HCT116 (cell line): ENCODE measurements around the gene IPO8. TPM values are rescaled to one million over a fixed set of nuclear protein-coding genes. Genes with fewer than 3 reads are reported as not detected.

Experiments used
- ATAC-seq: fragments of 200-7000 bp; cut with Tn5 transposase; 2 replicates; pipeline ENCODE4 v1.9.1; 2020; ENCODE audit warnings: mild to moderate bottlenecking, moderate library complexity
- BruUV-seq: library from RNA; stranded (reverse); fragments of 400-500 nt; replicated peaks from 2 replicates; lab custom pipeline; 2021; lab: Mats Ljungman, UMichigan
- CTCF ChIA-PET: fragments of 300-600 bp; sonication (Branson Sonifier 250); formaldehyde crosslinking; loops from one replicate; lab custom pipeline; 2021; ENCODE audit warnings: antibody characterized with exemption; lab: Charles Lee
- POLR2A ChIA-PET: fragments of 300-600, 350-600 bp; sonication (Branson Sonifier 250); formaldehyde crosslinking; loops from one replicate; lab custom pipeline; 2021; ENCODE audit warnings: antibody characterized with exemption; lab: Charles Lee
- RAD21 ChIA-PET, 2 experiments: fragments of 300-600 bp; sonication (Branson Sonifier 250); formaldehyde crosslinking; loops; one replicate each; lab custom pipeline; 2023; ENCODE audit warnings: low total read pairs in 2 of 2; ENCODE audit not compliant: uncharacterized antibody in 2 of 2, unreplicated experiment in 2 of 2, low non-redundant PET in 1 of 2; lab: Charles Lee
- DNase-seq: peaks from one replicate; pipeline ENCODE4 v3.0.0-alpha.2; 2010; ENCODE audit warnings: low read depth, low spot score
- H2AFZ ChIP-seq: fragments of 200-600 bp; shearing (Covaris generic), sonication (generic); 2 replicates; pipeline ENCODE4 v1.6.1; 2017; ENCODE audit warnings: low read depth, mixed run types, mixed read lengths, antibody characterized with exemption, low read length; ENCODE audit not compliant: poor library complexity, severe bottlenecking
- H3K27ac ChIP-seq: 2 replicates; pipeline ENCODE4 v1.5.1; 2012; ENCODE audit warnings: low read depth, low read length
- H3K27me3 ChIP-seq: fragments of 200-600 bp; sonication (generic); 2 replicates; pipeline ENCODE4 v1.6.1; 2016; ENCODE audit warnings: mixed run types, low read length, mixed read lengths; ENCODE audit not compliant: insufficient read depth
- H3K36me3 ChIP-seq, 2 experiments: fragments of 200-500 bp in 1 of 2; fragments of 200-600 bp in 1 of 2; sonication (Bioruptor generic) in 1 of 2; sonication (generic) in 1 of 2; 2 replicates each; pipeline versions ENCODE4 v1.5.1 to v1.6.1; 2014 to 2016; ENCODE audit warnings: low read length in 2 of 2, inconsistent platforms in 1 of 2, mixed read lengths in 1 of 2, mixed run types in 1 of 2; ENCODE audit not compliant: insufficient read depth in 2 of 2, control insufficient read depth in 1 of 2
- H3K4me1 ChIP-seq, 2 experiments: fragments of 200-600 bp in 1 of 2; sonication (generic) in 1 of 2; 2 replicates each; pipeline versions ENCODE4 v1.5.1 to v1.6.1; 2012 to 2017; ENCODE audit warnings: low read length in 2 of 2, inconsistent platforms in 1 of 2, mild to moderate bottlenecking in 1 of 2, mixed read lengths in 1 of 2, mixed run types in 1 of 2, moderate library complexity in 1 of 2; ENCODE audit not compliant: insufficient read depth in 2 of 2, control insufficient read depth in 1 of 2
- H3K4me2 ChIP-seq: fragments of 200-600 bp; sonication (generic); 2 replicates; pipeline ENCODE4 v1.6.1; 2017; ENCODE audit warnings: mixed run types, low read length, mixed read lengths
- H3K4me3 ChIP-seq, 2 experiments: fragments of 200-600 bp in 1 of 2; sonication (generic) in 1 of 2; replicated peaks in 1 of 2; 2 replicates each; pipeline ENCODE4 v1.5.1; 2011 to 2016; ENCODE audit warnings: low read length in 2 of 2, control low read depth in 1 of 2, low read depth in 1 of 2, mild to moderate bottlenecking in 1 of 2, mixed read lengths in 1 of 2, mixed run types in 1 of 2
- H3K79me2 ChIP-seq: fragments of 200-600 bp; sonication (generic); 2 replicates; pipeline ENCODE4 v1.6.1; 2017; ENCODE audit warnings: mild to moderate bottlenecking, mixed run types, low read length, moderate library complexity, mixed read lengths; ENCODE audit not compliant: insufficient read depth
- H3K9ac ChIP-seq: fragments of 200-600 bp; sonication (generic); 2 replicates; pipeline ENCODE4 v1.6.1; 2016; ENCODE audit warnings: low read length, mixed read lengths
- H3K9me2 ChIP-seq: fragments of 200-600 bp; sonication (generic), shearing (Covaris generic); 2 replicates; pipeline ENCODE4 v1.6.1; 2017; ENCODE audit warnings: mixed run types, mild to moderate bottlenecking, moderate library complexity; ENCODE audit not compliant: insufficient read depth
- H3K9me3 ChIP-seq, 2 experiments: fragments of 200-500 bp in 1 of 2; fragments of 200-600 bp in 1 of 2; sonication (Bioruptor generic) in 1 of 2; sonication (generic) in 1 of 2; 2 replicates each; pipeline ENCODE4 v1.6.1; 2014 to 2017; ENCODE audit warnings: low read length in 2 of 2, mixed read lengths in 2 of 2, inconsistent platforms in 1 of 2, low read depth in 1 of 2, mild to moderate bottlenecking in 1 of 2, mixed run types in 1 of 2, moderate library complexity in 1 of 2; ENCODE audit not compliant: control insufficient read depth in 1 of 2, insufficient read depth in 1 of 2
- H4K20me1 ChIP-seq: fragments of 200-600 bp; sonication (generic), shearing (Covaris generic); 2 replicates; pipeline ENCODE4 v1.6.1; 2017; ENCODE audit warnings: mixed run types, mild to moderate bottlenecking, moderate library complexity; ENCODE audit not compliant: insufficient read depth
- ATF3 ChIP-seq: IDR thresholded peaks from 2 replicates; pipeline ENCODE4 v1.6.1; 2012
- CBX3 ChIP-seq: IDR thresholded peaks from 2 replicates; pipeline ENCODE4 v1.6.1; 2012; ENCODE audit warnings: low read depth
- CEBPB ChIP-seq: IDR thresholded peaks from 2 replicates; pipeline ENCODE4 v1.6.1; 2012; ENCODE audit warnings: low read depth
- CTCF ChIP-seq, 3 experiments: fragments of 200-600 bp in 1 of 3; sonication (generic) in 1 of 3; IDR thresholded peaks in 2 of 3; conservative IDR thresholded peaks in 1 of 3; 2 replicates each; pipeline ENCODE4 v1.5.1; 2012 to 2017; ENCODE audit warnings: low read depth in 2 of 3, low read length in 2 of 3, antibody characterized with exemption in 1 of 3, borderline replicate concordance in 1 of 3, control low read depth in 1 of 3, mild to moderate bottlenecking in 1 of 3, mixed read lengths in 1 of 3, mixed run types in 1 of 3, moderate library complexity in 1 of 3; ENCODE audit not compliant: insufficient read depth in 1 of 3
- EGR1 ChIP-seq: IDR thresholded peaks from 2 replicates; pipeline ENCODE4 v1.6.1; 2012; ENCODE audit warnings: low read depth
- ELF1 ChIP-seq: IDR thresholded peaks from 2 replicates; pipeline ENCODE4 v1.6.1; 2012; ENCODE audit warnings: low read depth, borderline replicate concordance
- EZH2 ChIP-seq: fragments of 200-600 bp; sonication (generic); IDR thresholded peaks from 2 replicates; pipeline ENCODE4 v1.6.1; 2017; ENCODE audit warnings: antibody characterized with exemption, mixed run types
- JUND ChIP-seq: IDR thresholded peaks from 2 replicates; pipeline ENCODE4 v1.6.1; 2012
- MAX ChIP-seq: IDR thresholded peaks from 2 replicates; pipeline ENCODE4 v1.6.1; 2012
- POLR2A ChIP-seq: IDR thresholded peaks from 2 replicates; pipeline ENCODE4 v1.7.0; 2011; ENCODE audit warnings: borderline replicate concordance; ENCODE audit not compliant: insufficient read depth, insufficient read length; ENCODE audit errors: extremely low read depth
- POLR2AphosphoS5 ChIP-seq: IDR thresholded peaks from 2 replicates; pipeline ENCODE4 v1.6.1; 2011; ENCODE audit warnings: mild to moderate bottlenecking, low read depth, low read length, moderate library complexity
- RAD21 ChIP-seq: IDR thresholded peaks from 2 replicates; pipeline ENCODE4 v1.6.1; 2012; ENCODE audit warnings: low read depth, mild to moderate bottlenecking
- REST ChIP-seq: IDR thresholded peaks from 2 replicates; pipeline ENCODE4 v1.6.1; 2012; ENCODE audit warnings: low read depth
- SIN3A ChIP-seq: IDR thresholded peaks from 2 replicates; pipeline ENCODE4 v1.6.1; 2012; ENCODE audit warnings: low read depth
- SP1 ChIP-seq: IDR thresholded peaks from 2 replicates; pipeline ENCODE4 v1.6.1; 2012; ENCODE audit warnings: low read depth
- SRF ChIP-seq: IDR thresholded peaks from 2 replicates; pipeline ENCODE4 v1.6.1; 2012; ENCODE audit warnings: low read depth
- YY1 ChIP-seq: IDR thresholded peaks from 2 replicates; pipeline ENCODE4 v1.6.1; 2011; ENCODE audit warnings: low read length, low read depth, moderate library complexity, mild to moderate bottlenecking; ENCODE audit not compliant: insufficient replicate concordance; ENCODE audit errors: extremely low read depth
- ZBTB33 ChIP-seq: IDR thresholded peaks from 2 replicates; pipeline ENCODE4 v1.6.1; 2011; ENCODE audit warnings: mild to moderate bottlenecking, low read length, moderate library complexity; ENCODE audit not compliant: insufficient replicate concordance; ENCODE audit errors: extremely low read depth
- ZFX ChIP-seq: fragments of 450-650 bp; IDR thresholded peaks from 2 replicates; pipeline ENCODE4 v1.6.1; 2017
- ZNF274 ChIP-seq: fragments of 200-500 bp; sonication (Bioruptor generic); IDR thresholded peaks from 2 replicates; pipeline ENCODE4 v1.6.1; 2014; ENCODE audit warnings: mild to moderate bottlenecking, low read depth, low read length, inconsistent platforms
- intact Hi-C: fragments of 100-400 bp; cut with micrococcal nuclease; formaldehyde crosslinking; loops from 2 replicates; pipeline ENCODE4 v1.10.0; 2022
- total RNA-seq: library from RNA; stranded (reverse); gene quantifications from one replicate; pipeline ENCODE4 v1.2.1, GENCODE V29; 2021; ENCODE audit not compliant: unreplicated experiment

The IPO8 gene
- total RNA-seq, 1 experiment from 2014 or later = 41.4 TPM

- no peak overlapping the region for H3K4me2 ChIP-seq
- POLR2A ChIA-PET = no interaction called here
- H3K9ac ChIP-seq = no peak overlapping the region
- no peaks in the 10 kb centered on the region for H3K9me2 ChIP-seq
- no peaks in the 10 kb centered on the region for H3K27me3 ChIP-seq
- H4K20me1 ChIP-seq = no peaks in the 10 kb centered on the region
- H3K79me2 ChIP-seq = no peaks in the 10 kb centered on the region
- H3K27ac ChIP-seq = no peak overlapping the region
- DNase-seq = no peak
- peaks cover 12 to 15% of the 10 kb centered on the region in 2 experiments for H3K36me3 ChIP-seq
- no peaks in the 10 kb centered on the region for H3K4me1 ChIP-seq
- TF ChIP-seq JUND = no peak
- TF ChIP-seq SRF = no peak
- no peak for TF ChIP-seq REST
- no peak for TF ChIP-seq ZBTB33
- no peak for TF ChIP-seq SP1
- TF ChIP-seq CTCF (IDR thresholded peaks at IDR 0.05 in 2 of 3, conservative IDR thresholded peaks at IDR 0.05 in 1 of 3; ENCODE audit: borderline replicate concordance in 1 of 3, insufficient read depth in 1 of 3, low read depth in 2 of 3, low read length in 2 of 3) = no peak
- TF ChIP-seq ATF3 = no peak
- TF ChIP-seq EZH2 = no peak
- no peak for TF ChIP-seq CBX3
- TF ChIP-seq YY1 = no peak
- TF ChIP-seq POLR2A = no peak
- TF ChIP-seq EGR1 = no peak
- TF ChIP-seq CEBPB = no peak
- TF ChIP-seq ZFX = no peak
- TF ChIP-seq ELF1 = no peak
- TF ChIP-seq SIN3A = no peak
- TF ChIP-seq ZNF274 = no peak
- no peak for TF ChIP-seq RAD21
- TF ChIP-seq POLR2AphosphoS5 = no peak
- TF ChIP-seq MAX = no peak
- TF ChIP-seq, all 23 proteins: peak for 0
- no peaks in the 10 kb centered on the region for H3K9me3 ChIP-seq
- no peak for ATAC-seq
- H2AFZ ChIP-seq = no peak overlapping the region
- intact Hi-C loops = no loop called here
- H3K4me3 ChIP-seq = no peak overlapping the region
- no TSS peak for BruUV-seq
- ChIA-PET CTCF (no interaction called here), RAD21 (no interaction called here)
Observed at GRCh38 chr12:30678221-30678620, 17.4 kb downstream of the IPO8 start.
